ENCODE data around the gene BBC3. TPM values are rescaled to one million over a fixed set of nuclear protein-coding genes. Genes with fewer than 3 reads are reported as not detected.

The BBC3 gene
- total RNA-seq, 1 donor from 2014 or later = 4.7 TPM

DNA sequence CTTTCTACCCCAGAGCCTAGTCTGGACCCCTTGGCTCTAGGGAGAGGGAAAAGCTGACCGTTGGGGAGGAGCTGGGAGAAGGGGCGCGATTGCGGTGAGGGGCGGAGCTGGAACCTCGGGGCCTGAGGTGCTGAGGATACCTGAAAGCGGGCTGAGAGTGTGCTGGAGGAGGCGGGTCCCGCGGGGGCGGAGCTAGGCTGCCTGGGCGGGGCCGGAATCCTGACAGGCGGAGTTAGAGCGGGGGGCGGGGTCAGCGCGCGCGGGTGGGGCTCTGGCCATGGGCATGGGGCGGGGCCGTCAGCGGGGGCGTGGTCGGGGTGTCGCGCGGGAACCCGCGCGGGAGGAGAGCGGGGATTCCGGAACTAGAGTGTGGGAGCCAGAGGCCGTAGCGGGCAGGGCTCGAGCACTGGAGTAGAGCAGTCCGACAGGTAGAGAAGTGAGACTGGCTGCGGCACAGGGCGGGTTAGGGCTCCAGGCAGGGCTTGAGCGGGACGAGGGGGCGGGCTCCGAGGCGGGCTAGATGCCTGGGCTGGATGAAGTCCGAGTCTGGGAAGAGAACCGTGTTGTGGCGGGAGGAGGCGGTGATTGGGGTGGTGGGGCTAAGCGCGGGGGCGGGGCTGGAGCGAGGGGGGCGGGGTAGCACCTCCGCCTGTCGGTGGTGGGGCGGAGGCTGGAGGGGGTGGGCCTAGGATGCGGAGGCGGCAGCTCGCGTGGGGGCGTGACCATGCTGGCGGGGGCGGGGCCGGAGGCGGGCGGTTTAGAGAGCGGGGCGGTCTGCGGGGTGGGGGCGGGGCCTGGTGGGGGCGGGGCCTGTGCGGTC, 43.3 kb upstream of the BBC3 start, which contains the start of gene INAFM1:
TSS of gene INAFM1 (plus strand) at position 815 of the 820 bp plus-strand sequence. CDS start 35 bp downstream, outside the sequence.
- Histone ChIP-seq H3K4me3 (peak within 1 kb of the TSS; percentile 86 to 90), H3K27ac (peak within 1 kb of the TSS; percentile 99), H3K4me1 (peaks cover 42% of the 10 kb centered on the region), H3K9me3 (no peaks in the 10 kb centered on the region), H3K36me3 (peaks cover 0 to 18% of the 10 kb centered on the region in 2 donors), H3K27me3 (no peaks in the 10 kb centered on the region)
- peak in 1 of 2 donors; percentile 77 for TF ChIP-seq POLR2A (IDR thresholded peaks at IDR 0.05)
- TF ChIP-seq, protein P1, sequence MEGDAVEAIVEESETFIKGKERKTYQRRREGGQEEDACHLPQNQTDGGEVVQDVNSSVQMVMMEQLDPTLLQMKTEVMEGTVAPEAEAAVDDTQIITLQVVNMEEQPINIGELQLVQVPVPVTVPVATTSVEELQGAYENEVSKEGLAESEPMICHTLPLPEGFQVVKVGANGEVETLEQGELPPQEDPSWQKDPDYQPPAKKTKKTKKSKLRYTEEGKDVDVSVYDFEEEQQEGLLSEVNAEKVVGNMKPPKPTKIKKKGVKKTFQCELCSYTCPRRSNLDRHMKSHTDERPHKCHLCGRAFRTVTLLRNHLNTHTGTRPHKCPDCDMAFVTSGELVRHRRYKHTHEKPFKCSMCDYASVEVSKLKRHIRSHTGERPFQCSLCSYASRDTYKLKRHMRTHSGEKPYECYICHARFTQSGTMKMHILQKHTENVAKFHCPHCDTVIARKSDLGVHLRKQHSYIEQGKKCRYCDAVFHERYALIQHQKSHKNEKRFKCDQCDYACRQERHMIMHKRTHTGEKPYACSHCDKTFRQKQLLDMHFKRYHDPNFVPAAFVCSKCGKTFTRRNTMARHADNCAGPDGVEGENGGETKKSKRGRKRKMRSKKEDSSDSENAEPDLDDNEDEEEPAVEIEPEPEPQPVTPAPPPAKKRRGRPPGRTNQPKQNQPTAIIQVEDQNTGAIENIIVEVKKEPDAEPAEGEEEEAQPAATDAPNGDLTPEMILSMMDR (IDR thresholded peaks at IDR 0.05) = no peak
- peak in 1 of 2 donors; percentile 29 for TF ChIP-seq POLR2AphosphoS5 (IDR thresholded peaks at IDR 0.05; ENCODE audit: insufficient read depth in 1 of 2, low read depth in 1 of 2)
- DNase-seq (ENCODE audit: extremely low spot score in 2 of 2) = peak in 1 of 2 donors; percentile 97
- intact Hi-C loops (cut with DNase I) = loop anchor here (10.0 kb wide), 1 partner anchor 241 kb away; the partner anchor contains the start of gene NAPA

DNA sequence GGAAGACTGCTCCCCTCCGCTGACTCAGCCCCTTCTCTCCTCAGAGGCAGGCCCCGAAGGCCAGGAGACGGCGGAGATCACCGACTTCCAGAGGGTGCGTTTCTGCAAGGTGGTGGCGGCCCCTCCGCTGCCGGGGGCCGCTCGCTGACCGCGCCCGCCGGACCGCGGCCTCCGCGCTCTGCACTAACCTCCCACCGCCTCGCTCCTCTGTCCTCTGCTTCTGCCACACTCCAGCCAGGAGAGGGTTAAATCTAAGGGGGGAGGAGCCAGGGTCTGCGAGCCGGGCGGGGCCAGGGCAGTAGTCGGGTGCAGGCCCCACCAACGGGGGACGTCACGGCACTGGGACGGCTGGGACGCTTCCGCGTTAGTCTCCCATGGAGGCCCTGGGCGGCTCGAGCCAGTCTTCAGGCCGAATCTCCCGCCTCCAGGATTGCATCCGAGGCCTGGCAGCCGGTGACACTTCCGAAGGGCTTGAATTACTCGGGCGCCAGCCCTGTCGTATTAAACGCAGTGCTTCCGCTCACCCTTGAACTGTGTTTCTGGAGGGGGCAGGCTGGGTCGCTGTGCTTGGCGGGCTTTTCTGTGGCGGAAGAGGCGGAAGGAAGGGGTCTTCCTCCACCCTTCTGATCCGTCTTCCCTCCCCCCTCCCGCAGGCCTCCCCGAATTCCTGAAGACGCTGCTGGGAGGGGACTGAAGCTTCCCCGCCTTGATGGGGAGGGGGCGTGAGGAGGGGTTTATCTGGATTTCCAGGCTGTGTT, 42.5 kb upstream of the BBC3 start:
- intact Hi-C loops (cut with DNase I) = loop anchor here (10.0 kb wide), 1 partner anchor 241 kb away; the partner anchor contains the start of gene NAPA
- Histone ChIP-seq H3K27me3 (no peaks in the 10 kb centered on the region), H3K27ac (peak overlapping the region; percentile 99), H3K36me3 (peaks cover 0 to 18% of the 10 kb centered on the region in 2 donors), H3K4me3 (peak overlapping the region; percentile 86 to 90), H3K4me1 (peaks cover 38% of the 10 kb centered on the region), H3K9me3 (no peaks in the 10 kb centered on the region)
- no peak for DNase-seq (ENCODE audit: extremely low spot score in 2 of 2)
- TF ChIP-seq, protein P1 (IDR thresholded peaks at IDR 0.05) = no peak
- peak in 1 of 2 donors; percentile 82 for TF ChIP-seq POLR2A (IDR thresholded peaks at IDR 0.05)
- TF ChIP-seq POLR2AphosphoS5 (IDR thresholded peaks at IDR 0.05; ENCODE audit: insufficient read depth in 1 of 2, low read depth in 1 of 2) = peak; percentile 79 to 99

DNA sequence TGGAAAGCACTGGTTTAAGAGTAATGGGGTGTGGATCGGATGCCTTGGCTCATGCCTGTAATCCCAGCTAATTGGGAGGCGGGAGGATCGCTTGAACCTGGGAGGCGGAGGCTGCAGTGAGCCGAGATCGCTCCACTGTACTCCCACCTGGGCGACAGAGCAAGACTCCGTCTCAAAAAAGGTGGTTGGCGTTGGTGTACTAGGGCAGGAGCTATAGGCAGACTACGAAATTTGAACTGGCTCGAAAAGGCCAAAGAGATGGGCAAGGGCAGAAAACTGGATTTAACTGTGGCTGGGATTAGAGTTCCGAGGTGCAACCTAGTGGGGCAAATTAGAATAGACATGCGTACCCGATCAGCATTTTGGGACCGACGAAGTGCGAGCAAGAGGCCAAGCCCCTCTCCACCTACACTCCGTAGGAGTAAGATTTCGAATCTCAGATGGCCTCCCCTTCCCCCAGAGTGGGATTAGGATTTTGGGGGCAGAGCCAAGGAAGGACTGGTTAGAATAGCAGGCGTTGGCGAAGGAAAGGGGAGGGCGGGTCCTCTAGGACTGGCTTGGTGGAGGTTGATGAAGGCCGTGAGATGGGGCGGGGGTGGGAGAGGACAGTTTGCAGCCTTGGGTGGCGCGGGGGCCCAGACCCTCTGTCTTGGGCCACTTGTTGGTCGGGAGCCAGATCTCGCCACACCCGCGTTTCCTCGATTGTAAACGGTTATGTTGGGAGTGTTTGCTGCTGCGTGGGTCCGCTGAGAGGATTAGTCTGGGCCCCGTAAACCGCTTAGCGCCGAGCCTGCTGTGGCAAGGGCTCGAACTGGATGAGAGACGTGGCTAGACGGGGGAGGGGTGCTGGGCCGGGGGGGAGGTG, 41.7 kb upstream of the BBC3 start:
- TF ChIP-seq, protein P1 (IDR thresholded peaks at IDR 0.05) = peak in 1 of 3 experiments; percentile 12
- TF ChIP-seq POLR2A (IDR thresholded peaks at IDR 0.05) = no peak
- no peak for DNase-seq (ENCODE audit: extremely low spot score in 2 of 2)

DNA sequence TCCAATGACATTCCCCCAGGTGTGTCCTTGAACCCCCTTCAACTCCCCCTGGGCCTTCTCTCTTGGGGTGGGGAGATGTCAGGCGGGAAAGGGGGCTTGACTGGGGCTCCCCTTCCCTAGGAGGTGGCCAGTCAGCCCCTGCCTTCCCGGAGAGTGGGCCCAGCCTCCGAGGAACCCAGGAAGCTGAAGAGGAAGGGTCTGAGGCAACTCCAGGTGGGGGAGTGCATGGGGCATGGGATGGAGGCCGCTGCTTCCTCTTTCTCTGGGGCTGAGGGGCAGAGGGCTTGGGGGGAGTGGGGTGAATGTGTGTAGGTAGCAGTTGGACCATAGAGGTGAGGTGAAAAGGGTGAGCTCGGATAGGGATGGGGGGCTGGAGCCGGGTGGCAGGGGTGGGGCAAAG, 41.0 kb upstream of the BBC3 start:
- TF ChIP-seq, protein P1 (IDR thresholded peaks at IDR 0.05) = no peak
- no peak for TF ChIP-seq POLR2A (IDR thresholded peaks at IDR 0.05)
- TF ChIP-seq POLR2AphosphoS5 (IDR thresholded peaks at IDR 0.05; ENCODE audit: insufficient read depth in 1 of 2, low read depth in 1 of 2) = no peak
- no peak for DNase-seq (ENCODE audit: extremely low spot score in 2 of 2)
- Histone ChIP-seq H3K27me3 (no peaks in the 10 kb centered on the region), H3K36me3 (peaks cover 0 to 32% of the 10 kb centered on the region in 2 donors), H3K4me3 (no peak overlapping the region), H3K9me3 (no peaks in the 10 kb centered on the region), H3K27ac (peak overlapping the region; percentile 99), H3K4me1 (peaks cover 37% of the 10 kb centered on the region)
- intact Hi-C loops (cut with DNase I) = loop anchor here (10.0 kb wide), 1 partner anchor 243 kb away; the partner anchor contains the start of gene NAPA

More for the DNA sequence above, 41.7 kb upstream of the BBC3 start:
- Histone ChIP-seq H3K27me3 (no peaks in the 10 kb centered on the region), H3K9me3 (no peaks in the 10 kb centered on the region), H3K4me3 (peak overlapping the region; percentile 86 to 90), H3K4me1 (peaks cover 38% of the 10 kb centered on the region), H3K27ac (peak overlapping the region; percentile 99), H3K36me3 (peaks cover 0 to 26% of the 10 kb centered on the region in 2 donors)
- intact Hi-C loops (cut with DNase I) = loop anchor here (10.0 kb wide), 1 partner anchor 242 kb away; the partner anchor contains the start of gene NAPA

Measured in vagina (tissue), 2 donors.